HG02798 (cell line): ENCODE measurements around the gene SLC27A6.
A peak's percentile ranks its signal among the peaks of the same experiment; 100 is the strongest.

Experiments
- ATAC-seq: cut with Tn5 transposase; IDR thresholded peaks from one replicate; pipeline ENCODE4 v1.9.1; 2021; ENCODE audit warnings: mild to moderate bottlenecking; ENCODE audit not compliant: unreplicated experiment, poor library complexity

SLC27A6 gene

DNA sequence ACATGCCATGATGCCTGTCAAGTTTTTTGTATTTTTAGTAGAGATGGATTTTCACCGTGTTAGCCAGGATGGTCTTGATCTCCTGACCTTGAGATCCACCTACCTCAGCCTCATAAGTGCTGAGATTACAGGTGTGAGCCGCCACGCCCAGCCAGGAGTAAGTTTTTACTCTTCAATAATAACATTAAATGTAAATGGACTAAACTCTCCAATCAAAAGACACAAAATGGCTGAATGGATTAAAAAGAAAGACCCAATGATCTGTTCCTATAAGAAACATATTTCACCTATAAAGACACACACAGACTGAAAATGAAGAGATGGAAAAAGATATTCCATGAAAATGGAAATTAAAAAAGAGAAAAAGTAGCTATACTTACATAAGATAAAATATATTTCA lies 92.0 kb downstream of the SLC27A6 start:
- ATAC-seq = no peak

DNA sequence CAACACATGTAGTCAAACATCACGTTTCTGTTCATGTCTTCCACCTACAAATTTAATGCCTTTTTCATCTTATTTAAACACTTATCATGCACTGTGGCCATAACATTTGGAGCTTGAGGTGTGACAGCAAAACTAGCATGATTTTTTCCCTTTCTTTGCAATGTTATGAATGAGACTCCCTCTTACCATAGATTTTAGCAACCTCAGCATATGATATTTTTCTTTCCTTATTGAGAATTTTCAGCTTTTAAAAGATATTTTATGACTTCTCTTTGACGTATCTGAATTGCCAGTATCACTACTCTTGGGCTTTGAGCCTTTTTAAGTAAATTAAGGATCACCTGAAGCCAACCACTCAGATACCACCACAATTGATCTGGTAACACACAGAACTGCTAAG lies 96.6 kb downstream of the SLC27A6 start:
- ATAC-seq = no peak

DNA sequence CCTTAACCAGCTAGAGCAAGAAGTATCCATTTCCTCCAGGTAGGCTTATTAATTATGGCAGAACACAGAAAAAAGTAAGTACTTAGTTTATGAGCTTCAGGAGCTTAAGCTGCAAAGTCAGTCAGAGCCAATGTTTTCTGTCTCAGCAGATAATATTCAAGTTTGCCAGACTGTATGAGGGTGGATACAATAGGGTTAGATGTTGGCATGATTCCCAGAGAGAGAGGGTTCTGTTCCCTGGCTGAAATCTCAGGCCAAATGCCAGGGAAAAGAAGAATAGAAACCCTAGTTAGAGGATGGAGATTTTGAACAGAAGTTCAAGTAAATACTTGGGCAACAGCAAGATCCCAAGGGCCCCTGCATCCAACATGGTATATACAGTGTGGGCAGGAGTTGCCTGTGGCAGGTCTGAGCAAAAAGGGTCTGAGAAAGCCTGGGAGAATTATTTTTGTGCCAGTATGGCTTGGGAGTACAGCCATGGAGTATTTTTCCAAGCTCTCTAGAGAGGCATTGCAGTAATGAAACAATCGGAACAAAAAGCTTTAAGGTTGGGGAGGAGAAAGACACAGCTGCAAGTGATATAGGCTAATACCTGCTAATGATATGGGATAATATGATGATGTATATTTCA lies 98.3 kb downstream of the SLC27A6 start:
- ATAC-seq = no peak

DNA sequence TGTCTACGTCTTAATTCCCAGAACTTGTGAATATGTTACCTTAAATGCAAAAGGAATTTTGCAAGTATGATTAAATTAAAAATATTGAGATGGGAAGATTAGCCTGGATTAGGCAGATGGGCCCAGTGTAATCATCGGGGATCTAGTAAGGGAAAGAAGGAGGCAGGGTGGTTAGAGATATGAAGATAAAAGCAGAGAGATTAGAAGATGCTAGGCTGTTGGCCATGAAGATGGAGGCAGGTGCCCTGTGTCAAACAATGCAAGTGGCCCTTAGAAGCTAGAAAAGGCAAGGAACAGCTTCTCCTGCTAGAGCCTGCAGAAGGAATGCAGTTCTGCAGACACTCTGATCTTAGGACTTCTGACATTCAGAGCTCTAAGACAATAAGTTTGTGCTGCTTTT lies 100.4 kb downstream of the SLC27A6 start:
- no peak for ATAC-seq

DNA sequence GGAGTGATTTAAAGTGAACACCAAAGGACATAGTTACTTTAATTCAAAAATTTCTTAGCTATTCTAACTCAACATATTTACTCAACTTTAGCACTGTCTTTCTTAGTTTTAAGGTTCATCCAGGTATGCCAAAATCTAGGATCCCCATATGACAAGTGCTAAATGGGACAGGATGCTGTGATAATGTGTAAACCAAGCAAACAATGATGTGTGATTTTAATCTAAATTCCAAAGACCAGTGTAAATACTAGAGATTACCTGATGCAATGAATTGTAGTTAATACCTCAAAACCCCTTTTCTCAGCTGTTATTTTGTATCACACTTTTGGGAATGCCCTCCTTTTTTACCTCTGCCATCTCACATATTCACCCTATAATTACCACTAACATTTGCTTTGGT lies 102.5 kb downstream of the SLC27A6 start:
- no peak for ATAC-seq

DNA sequence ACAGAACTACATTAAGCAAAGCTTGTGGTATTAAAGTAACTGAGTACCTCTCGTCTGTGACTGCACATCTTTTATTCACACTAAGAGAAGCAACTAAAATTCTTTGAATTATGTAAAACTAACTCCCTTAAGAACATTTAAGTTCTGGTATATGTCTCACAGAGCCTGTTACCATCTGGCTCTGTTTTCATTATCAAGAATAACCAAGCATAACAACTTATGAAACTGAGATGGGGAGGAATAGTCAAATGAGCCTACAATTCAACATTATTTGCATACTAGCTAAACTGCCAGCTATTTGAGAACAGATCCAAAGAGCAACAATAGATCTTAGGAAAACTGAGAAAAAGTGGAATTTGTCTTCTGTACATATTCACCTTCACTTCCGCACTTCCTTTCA lies 104.0 kb downstream of the SLC27A6 start:
- ATAC-seq = peak; percentile 84

DNA sequence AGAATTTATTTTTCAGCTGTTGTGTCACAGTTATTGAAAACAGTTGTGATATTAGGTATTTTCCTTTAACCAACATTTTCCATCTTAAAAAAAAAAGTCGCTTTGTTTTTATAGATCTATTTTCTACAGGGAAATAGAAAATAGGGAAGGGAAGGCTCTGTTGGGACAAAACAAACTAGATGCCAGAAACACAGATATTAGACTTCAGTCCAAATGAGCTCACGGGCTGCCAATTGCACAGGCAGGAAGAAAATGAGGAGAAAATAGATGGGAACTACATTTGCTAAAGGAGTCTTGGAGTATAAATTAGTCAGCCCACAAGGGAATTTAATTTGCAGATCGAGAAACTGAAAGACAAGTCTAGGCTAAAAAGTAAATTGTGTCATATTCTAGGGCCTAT lies 107.8 kb downstream of the SLC27A6 start:
- no peak for ATAC-seq

DNA sequence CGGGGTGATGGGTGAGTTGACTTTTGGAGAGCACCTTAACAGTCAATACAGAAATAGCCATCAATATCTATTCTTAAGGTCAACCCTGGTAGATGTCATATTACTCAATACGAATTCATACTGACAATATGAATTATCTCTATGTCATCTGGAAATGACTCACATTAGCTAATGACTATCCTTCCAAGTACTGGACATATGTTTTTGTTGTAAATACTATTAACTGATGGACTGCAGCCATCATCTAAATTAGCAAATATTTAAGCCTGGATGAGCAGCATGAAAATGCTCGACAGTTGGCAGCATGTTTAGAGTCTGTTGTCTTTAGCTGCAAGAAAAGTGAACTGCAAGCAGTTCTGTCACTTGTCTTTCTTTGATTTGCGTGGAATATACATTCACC lies 109.6 kb downstream of the SLC27A6 start:
- ATAC-seq = no peak

DNA sequence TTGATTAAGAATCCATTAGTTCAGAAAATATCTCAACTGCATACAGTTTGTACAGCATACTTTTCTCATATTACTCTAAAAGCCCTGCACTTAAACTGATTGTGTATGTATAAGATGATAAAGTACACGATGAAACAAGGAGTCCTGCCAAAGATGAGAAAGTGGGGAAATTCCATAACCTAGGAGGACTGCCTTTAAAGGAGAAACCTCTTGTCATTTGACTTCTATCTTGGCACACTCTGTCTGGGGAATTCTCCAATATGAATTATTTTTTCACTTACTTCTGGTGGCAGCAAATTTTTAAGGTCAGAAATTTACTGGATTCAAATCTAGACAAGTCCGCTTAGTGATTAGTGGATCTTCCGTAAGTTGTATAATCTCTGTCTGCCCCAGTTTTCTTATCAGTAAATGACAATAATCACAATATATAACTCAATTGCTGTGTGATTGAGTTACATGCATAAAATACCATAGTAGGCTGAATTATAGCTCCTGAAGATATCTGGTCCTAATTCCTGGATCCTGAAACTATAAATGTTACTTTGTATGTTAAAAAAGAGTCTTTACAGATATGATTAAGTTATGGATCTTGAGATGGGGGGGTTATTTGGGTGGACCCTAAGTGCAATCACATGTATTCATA lies 112.3 kb downstream of the SLC27A6 start:
- ATAC-seq = no peak

DNA sequence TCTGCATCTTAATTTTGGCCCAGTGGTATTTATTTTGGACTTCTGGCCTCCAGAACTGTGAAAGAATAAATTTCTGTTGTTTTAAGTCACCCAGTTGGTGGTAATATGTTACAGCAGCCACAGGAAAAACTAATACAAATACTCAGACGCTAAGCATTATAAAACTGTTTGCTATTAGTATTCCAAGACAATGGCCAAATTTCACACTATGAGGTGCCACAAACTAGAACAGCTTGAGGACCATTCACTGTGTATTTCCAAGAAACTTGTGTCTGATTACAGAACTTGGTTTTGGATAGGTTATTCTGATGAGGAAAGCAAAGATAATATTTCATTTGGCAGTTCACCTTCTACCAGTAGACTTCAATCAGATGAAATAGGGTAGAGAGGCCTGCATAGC lies 113.0 kb downstream of the SLC27A6 start:
- no peak for ATAC-seq

DNA sequence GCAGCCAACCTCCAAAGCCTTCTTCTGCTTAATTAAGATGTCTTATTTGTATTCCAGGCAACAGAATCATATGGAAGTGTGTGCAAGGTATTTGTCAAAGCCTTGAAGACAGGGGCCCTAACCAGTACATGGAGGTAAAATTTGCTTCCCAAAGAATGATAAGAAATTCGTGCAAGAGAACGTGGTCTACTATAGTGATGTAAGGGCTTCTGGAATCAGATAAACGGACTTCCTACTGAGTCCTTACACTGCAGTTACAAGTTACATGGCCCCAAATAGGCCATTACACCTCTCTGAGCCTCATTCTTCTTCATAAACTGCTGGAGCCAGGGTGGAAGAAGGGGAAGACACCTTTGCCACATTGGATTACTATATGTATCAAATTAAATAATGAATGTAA lies 113.4 kb downstream of the SLC27A6 start:
- no peak for ATAC-seq

DNA sequence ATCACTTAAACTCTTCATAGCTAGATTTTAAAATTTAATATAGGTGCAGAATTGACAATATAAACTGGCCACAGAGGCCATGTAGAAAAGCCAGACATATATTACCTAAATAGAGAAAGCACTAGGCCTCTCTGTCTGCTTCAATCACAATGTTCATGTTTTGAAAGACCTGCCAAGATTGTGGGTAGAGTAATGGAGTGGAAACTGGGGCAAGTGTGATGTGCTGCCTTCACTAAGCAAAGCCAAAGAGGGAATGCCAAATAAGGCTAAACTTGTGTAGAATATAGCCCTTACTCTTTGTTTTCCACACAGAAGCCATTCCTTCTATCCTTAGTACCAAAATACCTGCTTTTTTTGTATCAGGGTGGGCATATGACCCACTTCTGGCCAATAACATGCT lies 114.2 kb downstream of the SLC27A6 start:
- no peak for ATAC-seq

DNA sequence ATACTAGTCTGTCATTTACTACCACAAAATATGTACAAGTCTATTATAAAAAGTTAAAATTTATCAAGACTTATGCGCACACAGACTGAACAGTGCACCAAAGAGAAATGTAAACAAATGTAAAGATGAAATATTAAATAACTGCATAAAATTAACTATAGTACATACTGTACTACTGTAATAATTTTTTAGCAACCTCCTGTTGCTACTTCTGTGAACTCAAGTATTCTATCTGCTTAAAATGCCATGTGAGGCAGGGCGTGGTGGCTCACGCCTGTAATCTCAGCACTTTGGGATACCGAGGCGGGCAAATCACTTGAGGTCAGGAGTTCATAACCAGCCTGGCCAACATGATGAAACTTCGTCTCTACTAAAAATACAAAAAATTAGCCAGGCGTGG lies 115.5 kb downstream of the SLC27A6 start:
- no peak for ATAC-seq

DNA sequence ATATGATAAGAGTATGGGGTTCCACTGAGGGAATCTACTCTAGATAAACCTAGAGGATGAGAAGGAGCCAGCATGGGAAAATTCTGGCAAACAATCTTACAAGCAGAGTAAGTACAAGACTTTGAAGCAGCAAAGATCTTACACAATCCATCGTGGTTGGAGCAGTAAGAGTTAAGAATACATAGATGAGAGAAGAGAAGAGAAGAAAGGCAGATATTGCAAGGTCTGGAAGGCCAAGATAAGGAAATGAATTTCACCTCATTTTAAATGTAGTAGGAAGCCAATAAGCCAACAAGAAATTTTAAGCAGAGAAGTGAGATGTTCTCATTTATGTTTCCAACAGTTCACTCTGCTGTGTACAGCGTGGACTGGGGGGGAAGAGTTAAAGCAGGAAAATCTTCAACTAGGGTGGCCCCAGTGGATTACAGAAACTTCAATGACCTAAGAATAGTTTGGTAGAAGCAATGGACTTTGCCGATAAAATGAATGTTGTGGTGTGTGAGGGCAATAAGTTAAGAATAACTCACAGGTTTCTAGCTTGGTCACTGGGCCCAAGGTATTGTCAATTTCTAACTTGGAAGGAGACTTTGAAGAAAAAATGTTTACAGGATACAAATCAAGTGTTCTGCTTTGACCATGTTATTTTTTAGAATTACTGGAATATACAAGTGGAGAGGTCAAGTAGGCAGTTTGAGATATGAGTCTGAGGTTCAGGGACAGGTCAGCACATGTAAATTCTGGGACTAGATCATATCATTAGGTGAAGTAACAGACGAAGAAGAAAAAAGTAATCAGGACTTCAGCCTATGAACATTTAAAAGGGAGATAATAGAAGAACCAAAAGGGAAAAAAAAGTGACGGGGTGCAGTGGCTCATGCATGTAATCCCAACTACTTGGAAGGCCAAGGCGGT lies 117.2 kb downstream of the SLC27A6 start:
- ATAC-seq = no peak
